Measurements from ENCODE around the gene RND2. TPM values are rescaled to one million over a fixed set of nuclear protein-coding genes. Genes with fewer than 3 reads are reported as not detected.

Gene RND2
- polyA plus RNA-seq, 1 donor (not counting 4 experiments of a cell fraction or from before 2014, with no cell fraction given), result 0.12 TPM

DNA sequence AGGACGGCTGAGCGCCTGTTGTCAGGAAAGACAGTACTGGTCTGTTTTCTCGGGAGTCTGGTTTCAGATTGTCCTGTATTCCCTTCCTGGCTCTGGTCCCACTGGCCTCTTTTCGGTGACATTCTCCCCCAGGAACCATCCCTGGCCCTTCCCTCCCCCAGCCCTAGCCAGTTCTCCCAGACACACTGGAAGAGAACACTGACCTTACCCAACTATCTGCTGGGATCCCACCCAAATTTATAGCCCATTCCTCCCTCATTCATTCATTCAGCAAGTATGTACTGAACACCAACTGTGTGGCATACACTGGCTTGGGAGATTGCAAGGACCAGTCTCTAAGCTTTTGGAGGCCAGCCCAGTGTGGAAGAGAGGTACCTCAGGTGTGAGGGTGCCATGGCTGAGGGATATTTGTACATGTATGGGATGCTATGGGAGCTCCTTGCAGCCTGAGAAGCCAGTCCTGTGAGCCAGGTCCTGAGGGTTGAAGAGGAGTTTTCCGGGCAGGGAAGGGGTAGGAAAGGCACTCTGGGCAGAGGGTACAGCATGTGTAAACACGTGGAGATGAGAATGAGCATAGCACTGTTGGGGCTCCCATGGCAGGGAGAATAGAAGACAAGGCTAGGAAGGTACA lies 5.2 kb downstream of the RND2 start:
- dilution Hi-C loops (cut with MboI; ENCODE audit: extremely low pct_ligation_motif_present, low sequenced_read_pairs), result no loop called here
- Histone ChIP-seq H3K36me3 (ENCODE audit: control insufficient read depth in 2 of 2, extremely low read depth in 1 of 2, insufficient read depth in 2 of 2, low read length in 2 of 2) (no peaks in the 10 kb centered on the region), H3K27ac (ENCODE audit: control insufficient read depth, insufficient read depth, low read length) (no peak overlapping the region), H3K79me2 (ENCODE audit: control insufficient read depth, insufficient read depth, low read length) (no peaks in the 10 kb centered on the region), H3K4me3 (ENCODE audit: control insufficient read depth in 2 of 3, extremely low read depth in 1 of 3, insufficient read depth in 2 of 3, low read depth in 1 of 3, low read length in 3 of 3) (no peak overlapping the region), H3K4me1 (ENCODE audit: control insufficient read depth, extremely low read depth, insufficient read depth, low read length) (no peaks in the 10 kb centered on the region), H3K4me2 (ENCODE audit: control insufficient read depth, extremely low read depth, insufficient read depth, low read depth, low read length) (no peak overlapping the region), H3K9me1 (ENCODE audit: control insufficient read depth, extremely low read depth, insufficient read depth, low read length) (no peaks in the 10 kb centered on the region), H3K9ac (ENCODE audit: control insufficient read depth, extremely low read depth, insufficient read depth, low read length) (no peak overlapping the region), H4K20me1 (ENCODE audit: control insufficient read depth, extremely low read depth, insufficient read depth, low read length) (no peaks in the 10 kb centered on the region), H3K9me3 (ENCODE audit: control insufficient read depth, low read depth, low read length) (no peaks in the 10 kb centered on the region), H2AFZ (ENCODE audit: control insufficient read depth, low read length) (no peak overlapping the region), H3K27me3 (ENCODE audit: control insufficient read depth, extremely low read depth, insufficient read depth, low read length) (peaks cover 12% of the 10 kb centered on the region)
- DNase-seq (ENCODE audit: low read depth, low spot score), result no peak
- FAIRE-seq, result no peak
- no peak for TF ChIP-seq EZH2 (IDR thresholded peaks at IDR 0.05; ENCODE audit: low read length)
- no peak for TF ChIP-seq CTCF (optimal IDR thresholded peaks at IDR 0.05 in 1 of 3, IDR thresholded peaks at IDR 0.05 in 1 of 3, conservative IDR thresholded peaks at IDR 0.05 in 1 of 3; ENCODE audit: extremely low read depth in 1 of 3, insufficient read depth in 2 of 3, low read length in 3 of 3)

DNA sequence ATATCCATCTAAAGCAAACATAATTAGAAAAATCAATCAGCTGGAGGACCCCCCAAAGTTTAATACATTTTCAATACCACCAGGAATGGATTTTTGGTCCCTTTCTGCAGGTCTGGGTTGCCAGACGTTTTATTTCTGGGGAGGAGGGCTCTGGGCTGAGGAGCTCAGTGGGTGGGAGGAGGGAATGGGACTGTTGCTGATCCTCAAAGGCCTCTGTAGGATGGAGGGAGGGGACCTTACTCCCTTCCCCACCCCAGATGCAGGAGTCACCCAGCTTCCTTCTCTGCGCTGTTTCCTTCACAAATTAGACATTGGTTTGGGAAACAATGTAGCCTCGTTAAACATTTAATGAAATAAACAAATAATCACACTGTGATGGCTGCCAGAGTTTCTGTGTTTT lies 6.6 kb downstream of the RND2 start:
- dilution Hi-C loops (cut with MboI; ENCODE audit: extremely low pct_ligation_motif_present, low sequenced_read_pairs), result no loop called here
- H3K4me1 ChIP-seq (ENCODE audit: control insufficient read depth, extremely low read depth, insufficient read depth, low read length), result no peaks in the 10 kb centered on the region
- DNase-seq (ENCODE audit: low read depth, low spot score) (no peak), FAIRE-seq (no peak)
- no peaks in the 10 kb centered on the region for H3K9me3 ChIP-seq (ENCODE audit: control insufficient read depth, low read depth, low read length)
- TF ChIP-seq CTCF (optimal IDR thresholded peaks at IDR 0.05 in 1 of 3, IDR thresholded peaks at IDR 0.05 in 1 of 3, conservative IDR thresholded peaks at IDR 0.05 in 1 of 3; ENCODE audit: extremely low read depth in 1 of 3, insufficient read depth in 2 of 3, low read length in 3 of 3), result no peak
- no peak for TF ChIP-seq EZH2 (IDR thresholded peaks at IDR 0.05; ENCODE audit: low read length)
- H3K27me3 ChIP-seq (ENCODE audit: control insufficient read depth, extremely low read depth, insufficient read depth, low read length), result peaks cover 4% of the 10 kb centered on the region
- no peak overlapping the region for H3K4me3 ChIP-seq (ENCODE audit: control insufficient read depth in 2 of 3, extremely low read depth in 1 of 3, insufficient read depth in 2 of 3, low read depth in 1 of 3, low read length in 3 of 3)
- H3K27ac ChIP-seq (ENCODE audit: control insufficient read depth, insufficient read depth, low read length), result no peak overlapping the region
- no peaks in the 10 kb centered on the region for H3K79me2 ChIP-seq (ENCODE audit: control insufficient read depth, insufficient read depth, low read length)
- no peak overlapping the region for H3K9ac ChIP-seq (ENCODE audit: control insufficient read depth, extremely low read depth, insufficient read depth, low read length)
- no peak overlapping the region for H3K4me2 ChIP-seq (ENCODE audit: control insufficient read depth, extremely low read depth, insufficient read depth, low read depth, low read length)
- H4K20me1 ChIP-seq (ENCODE audit: control insufficient read depth, extremely low read depth, insufficient read depth, low read length), result no peaks in the 10 kb centered on the region
- no peak overlapping the region for H2AFZ ChIP-seq (ENCODE audit: control insufficient read depth, low read length)
- no peaks in the 10 kb centered on the region for H3K36me3 ChIP-seq (ENCODE audit: control insufficient read depth in 2 of 2, extremely low read depth in 1 of 2, insufficient read depth in 2 of 2, low read length in 2 of 2)
- no peaks in the 10 kb centered on the region for H3K9me1 ChIP-seq (ENCODE audit: control insufficient read depth, extremely low read depth, insufficient read depth, low read length)

Measured in keratinocyte (primary cell).